RWPE2 (cell line): ENCODE data around the gene NKD1.

Experiments used
- ATAC-seq: fragments of 200-7000 bp; cut with Tn5 transposase; 3 replicates; pipeline ENCODE4 v1.9.1; 2021; ENCODE audit warnings: low read depth
- DNase-seq: peaks from one replicate; pipeline ENCODE4 v3.0.0-alpha.2; 2020; ENCODE audit warnings: low spot score
- H3K27ac ChIP-seq: fragments of 450-650 bp; 2 replicates; pipeline ENCODE4 v1.5.1; 2017; ENCODE audit warnings: mild to moderate bottlenecking; ENCODE audit not compliant: poor library complexity, severe bottlenecking
- H3K27me3 ChIP-seq: fragments of 250-450 bp; sonication (Bioruptor Pico); 2 replicates; pipeline ENCODE4 v1.5.1; 2021; ENCODE audit warnings: mild to moderate bottlenecking, moderate library complexity; ENCODE audit not compliant: insufficient read depth, poor library complexity, severe bottlenecking
- H3K36me3 ChIP-seq: fragments of 250-450 bp; sonication (Bioruptor Pico); 2 replicates; pipeline ENCODE4 v1.5.1; 2020; ENCODE audit warnings: low read depth, mild to moderate bottlenecking, moderate library complexity
- H3K4me1 ChIP-seq: fragments of 250-450 bp; sonication (Bioruptor Pico); 2 replicates; pipeline ENCODE4 v1.5.1; 2021; ENCODE audit warnings: mild to moderate bottlenecking, moderate library complexity; ENCODE audit not compliant: insufficient read depth, poor library complexity, severe bottlenecking
- H3K4me3 ChIP-seq: fragments of 250-450 bp; sonication (Bioruptor Pico); 2 replicates; pipeline ENCODE4 v1.5.1; 2021; ENCODE audit warnings: mild to moderate bottlenecking, moderate library complexity; ENCODE audit not compliant: severe bottlenecking
- H3K9me3 ChIP-seq: fragments of 250-450 bp; sonication (Bioruptor Pico); 2 replicates; pipeline ENCODE4 v1.5.1; 2021; ENCODE audit warnings: mild to moderate bottlenecking, moderate library complexity; ENCODE audit not compliant: severe bottlenecking
- CTCF ChIP-seq: fragments of 450-650 bp; IDR thresholded peaks from one replicate; pipeline ENCODE4 v1.5.1; 2017; ENCODE audit warnings: mild to moderate bottlenecking, moderate library complexity; ENCODE audit not compliant: poor library complexity, severe bottlenecking

NKD1 gene

GRCh38 chr16:50570354-50570753 lies 22.2 kb downstream of the NKD1 start:
- ATAC-seq (no peak), DNase-seq (no peak)
- H3K36me3 ChIP-seq, result no peaks in the 10 kb centered on the region
- no peak overlapping the region for H3K27ac ChIP-seq
- no peak overlapping the region for H3K4me3 ChIP-seq
- no peaks in the 10 kb centered on the region for H3K27me3 ChIP-seq
- TF ChIP-seq CTCF, result no peak
- H3K9me3 ChIP-seq, result no peaks in the 10 kb centered on the region
- H3K4me1 ChIP-seq, result no peaks in the 10 kb centered on the region

- no peaks in the 10 kb centered on the region for H3K4me1 ChIP-seq
- no peak for TF ChIP-seq CTCF
- DNase-seq (no peak), ATAC-seq (no peak)
- H3K27ac ChIP-seq, result no peak overlapping the region
- H3K27me3 ChIP-seq, result no peaks in the 10 kb centered on the region
- H3K9me3 ChIP-seq, result no peaks in the 10 kb centered on the region
- H3K4me3 ChIP-seq, result no peak overlapping the region
- no peaks in the 10 kb centered on the region for H3K36me3 ChIP-seq
Measured at GRCh38 chr16:50570808-50571598, 22.8 kb downstream of the NKD1 start.

GRCh38 chr16:50571786-50572185 lies 23.6 kb downstream of the NKD1 start:
- Histone ChIP-seq H3K36me3 (no peaks in the 10 kb centered on the region), H3K27me3 (no peaks in the 10 kb centered on the region), H3K9me3 (no peaks in the 10 kb centered on the region), H3K27ac (no peak overlapping the region), H3K4me3 (no peak overlapping the region), H3K4me1 (no peaks in the 10 kb centered on the region)
- no peak for DNase-seq
- ATAC-seq, result no peak
- TF ChIP-seq CTCF, result no peak

GRCh38 chr16:50572700-50573099 lies 24.5 kb downstream of the NKD1 start:
- no peaks in the 10 kb centered on the region for H3K4me1 ChIP-seq
- TF ChIP-seq CTCF, result no peak
- DNase-seq (no peak), ATAC-seq (no peak)
- H3K27me3 ChIP-seq, result no peaks in the 10 kb centered on the region
- H3K27ac ChIP-seq, result no peak overlapping the region
- no peaks in the 10 kb centered on the region for H3K9me3 ChIP-seq
- no peak overlapping the region for H3K4me3 ChIP-seq
- H3K36me3 ChIP-seq, result no peaks in the 10 kb centered on the region

- no peak for TF ChIP-seq CTCF
- H3K27ac ChIP-seq, result no peak overlapping the region
- no peaks in the 10 kb centered on the region for H3K9me3 ChIP-seq
- no peak overlapping the region for H3K4me3 ChIP-seq
- H3K27me3 ChIP-seq, result no peaks in the 10 kb centered on the region
- DNase-seq, result no peak
- H3K36me3 ChIP-seq, result no peaks in the 10 kb centered on the region
- H3K4me1 ChIP-seq, result no peaks in the 10 kb centered on the region
- ATAC-seq, result no peak
Measured at GRCh38 chr16:50573279-50573678, 25.1 kb downstream of the NKD1 start.
